Neuronal stem cell (in vitro differentiated cells): ENCODE results near the gene SLC34A2.

Experiments
- DNase-seq: peaks from one replicate; pipeline ENCODE4 v3.0.0-alpha.2; 2013; ENCODE audit warnings: low spot score
- H2AFZ ChIP-seq: one replicate; pipeline ENCODE4 v1.6.1; 2013; ENCODE audit warnings: mild to moderate bottlenecking, low read length, inconsistent platforms
- H2AK5ac ChIP-seq: 2 replicates; pipeline ENCODE4 v1.6.1; 2013; ENCODE audit warnings: low read depth, mild to moderate bottlenecking, inconsistent platforms, low read length, moderate library complexity, mixed read lengths
- H2BK120ac ChIP-seq: 2 replicates; pipeline ENCODE4 v1.6.1; 2013; ENCODE audit warnings: low read depth, mild to moderate bottlenecking, inconsistent platforms, low read length, moderate library complexity, mixed read lengths
- H2BK12ac ChIP-seq: one replicate; pipeline ENCODE4 v1.6.1; 2013; ENCODE audit warnings: low read length, inconsistent platforms
- H2BK15ac ChIP-seq: 2 replicates; pipeline ENCODE4 v1.6.1; 2013; ENCODE audit warnings: mild to moderate bottlenecking, low read length, inconsistent platforms, mixed read lengths
- H2BK5ac ChIP-seq: one replicate; pipeline ENCODE4 v1.6.1; 2013; ENCODE audit warnings: inconsistent platforms, mild to moderate bottlenecking, low read length, moderate library complexity
- H3K14ac ChIP-seq: one replicate; pipeline ENCODE4 v1.6.1; 2013; ENCODE audit warnings: low read length, inconsistent platforms
- H3K18ac ChIP-seq: 2 replicates; pipeline ENCODE4 v1.6.1; 2013; ENCODE audit warnings: low read length, inconsistent platforms
- H3K23ac ChIP-seq: 2 replicates; pipeline ENCODE4 v1.6.1; 2013; ENCODE audit warnings: low read depth, mild to moderate bottlenecking, mixed read lengths, low read length, inconsistent platforms; ENCODE audit not compliant: poor library complexity
- H3K27ac ChIP-seq: replicated peaks from 3 replicates; pipeline ENCODE4 v1.5.1; 2013; ENCODE audit warnings: low read length, inconsistent platforms
- H3K27me3 ChIP-seq, 3 experiments: 2 replicates each; pipeline ENCODE4 v1.6.1; 2013; ENCODE audit warnings: low read length in 3 of 3, mild to moderate bottlenecking in 2 of 3, inconsistent platforms in 1 of 3, low read depth in 1 of 3, mixed read lengths in 1 of 3, moderate library complexity in 1 of 3; ENCODE audit not compliant: control insufficient read depth in 3 of 3, insufficient read depth in 3 of 3
- H3K36me3 ChIP-seq, 2 donors: replicated peaks in 1 of 2; 2 replicates each; pipeline ENCODE4 v1.6.1; 2013; ENCODE audit warnings: low read length in 2 of 2; ENCODE audit not compliant: control insufficient read depth in 2 of 2, insufficient read depth in 2 of 2
- H3K4ac ChIP-seq: 2 replicates; pipeline ENCODE4 v1.6.1; 2013; ENCODE audit warnings: inconsistent platforms, mild to moderate bottlenecking, low read length, moderate library complexity
- H3K4me1 ChIP-seq, 2 donors: 1 replicate in 1 of 2; 2 replicates in 1 of 2; pipeline ENCODE4 v1.6.1; 2013; ENCODE audit warnings: low read length in 2 of 2, low read depth in 1 of 2; ENCODE audit not compliant: control insufficient read depth in 2 of 2, insufficient read depth in 1 of 2
- H3K4me2 ChIP-seq: one replicate; pipeline ENCODE4 v1.6.1; 2013; ENCODE audit warnings: mild to moderate bottlenecking, low read length, inconsistent platforms; ENCODE audit not compliant: insufficient read depth, poor library complexity, severe bottlenecking
- H3K4me3 ChIP-seq, 2 donors: 2 replicates each; pipeline ENCODE4 v1.5.1; 2013; ENCODE audit warnings: low read length in 2 of 2, mild to moderate bottlenecking in 2 of 2, inconsistent platforms in 1 of 2, moderate library complexity in 1 of 2
- H3K79me1 ChIP-seq: one replicate; pipeline ENCODE4 v1.6.1; 2013; ENCODE audit warnings: low read depth, mild to moderate bottlenecking, inconsistent platforms, low read length, moderate library complexity
- H3K9ac ChIP-seq: one replicate; pipeline ENCODE4 v1.6.1; 2013; ENCODE audit warnings: mild to moderate bottlenecking, low read depth, low read length, inconsistent platforms; ENCODE audit not compliant: poor library complexity
- H3K9me3 ChIP-seq, 2 donors: replicated peaks in 1 of 2; 2 replicates each; pipeline versions ENCODE3 to v1.6.1; 2013; ENCODE audit warnings: low read length in 2 of 2, mild to moderate bottlenecking in 2 of 2, inconsistent platforms in 1 of 2, low read depth in 1 of 2, mixed read lengths in 1 of 2, moderate library complexity in 1 of 2; ENCODE audit not compliant: control insufficient read depth in 2 of 2, insufficient read depth in 1 of 2
- H4K8ac ChIP-seq: one replicate; pipeline ENCODE4 v1.6.1; 2013; ENCODE audit warnings: low read depth, mild to moderate bottlenecking, inconsistent platforms, low read length, moderate library complexity
- H4K91ac ChIP-seq: one replicate; pipeline ENCODE4 v1.6.1; 2013; ENCODE audit warnings: low read length, low read depth, mild to moderate bottlenecking, inconsistent platforms; ENCODE audit not compliant: poor library complexity
- WGBS, 2 donors: extraction: QIAGEN DNeasy Blood & Tissue Kit; methylation state at CpG; one replicate each; pipeline ENCODE4 v1.1.7; 2013; ENCODE audit warnings: missing lambda C conversion rate in 2 of 2, mixed read lengths in 1 of 2; ENCODE audit not compliant: insufficient read length in 2 of 2, insufficient replicate concordance in 1 of 2; ENCODE audit errors: extremely low coverage in 2 of 2; 5-methylcytosine and 5-hydroxymethylcytosine counted together

SLC34A2 gene

DNA sequence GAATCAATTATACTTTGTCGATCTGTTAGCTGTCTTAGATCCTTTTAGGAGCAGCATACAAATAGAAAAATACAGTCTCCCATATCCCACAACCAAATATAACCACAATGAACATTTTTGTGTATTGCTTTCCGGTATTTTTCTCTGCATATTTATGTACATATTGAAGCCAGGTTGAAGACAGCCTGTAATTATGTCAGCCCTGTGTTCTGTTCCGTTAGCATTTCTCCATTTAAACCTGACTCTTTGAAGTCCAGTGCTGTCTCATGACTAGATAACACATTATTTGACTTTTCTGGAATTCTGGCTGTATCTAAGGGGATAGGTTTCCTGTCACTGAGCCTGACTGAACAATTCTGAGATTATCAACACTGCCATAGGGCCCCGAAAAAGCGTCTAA is 4.0 kb upstream of the SLC34A2 start:
- no peak overlapping the region for H3K23ac ChIP-seq
- H3K4ac ChIP-seq = no peak overlapping the region
- no peak overlapping the region for H3K27ac ChIP-seq
- no peak overlapping the region for H2BK15ac ChIP-seq
- peaks cover 10 to 26% of the 10 kb centered on the region in 2 donors for H3K4me1 ChIP-seq
- H3K14ac ChIP-seq = no peak overlapping the region
- no peak overlapping the region for H2BK120ac ChIP-seq
- no peak overlapping the region for H3K4me2 ChIP-seq
- H2BK5ac ChIP-seq = no peak overlapping the region
- no peaks in the 10 kb centered on the region for H3K36me3 ChIP-seq
- peaks cover 0 to 2% of the 10 kb centered on the region in 2 donors for H3K9me3 ChIP-seq
- no peak for DNase-seq
- no peaks in the 10 kb centered on the region for H3K79me1 ChIP-seq
- no peak overlapping the region for H4K91ac ChIP-seq
- no peak overlapping the region for H3K9ac ChIP-seq
- peaks cover 2 to 29% (median 27%) of the 10 kb centered on the region in 3 experiments for H3K27me3 ChIP-seq
- peak overlapping the region; percentile 38 for H2AFZ ChIP-seq
- no peak overlapping the region for H4K8ac ChIP-seq
- H2AK5ac ChIP-seq = no peak overlapping the region
- H3K18ac ChIP-seq = no peak overlapping the region
- H3K4me3 ChIP-seq = no peak overlapping the region
- no CpG with 5 or more reads among the region's 5 CpGs for WGBS, 2 donors
- H2BK12ac ChIP-seq = no peak overlapping the region

DNA sequence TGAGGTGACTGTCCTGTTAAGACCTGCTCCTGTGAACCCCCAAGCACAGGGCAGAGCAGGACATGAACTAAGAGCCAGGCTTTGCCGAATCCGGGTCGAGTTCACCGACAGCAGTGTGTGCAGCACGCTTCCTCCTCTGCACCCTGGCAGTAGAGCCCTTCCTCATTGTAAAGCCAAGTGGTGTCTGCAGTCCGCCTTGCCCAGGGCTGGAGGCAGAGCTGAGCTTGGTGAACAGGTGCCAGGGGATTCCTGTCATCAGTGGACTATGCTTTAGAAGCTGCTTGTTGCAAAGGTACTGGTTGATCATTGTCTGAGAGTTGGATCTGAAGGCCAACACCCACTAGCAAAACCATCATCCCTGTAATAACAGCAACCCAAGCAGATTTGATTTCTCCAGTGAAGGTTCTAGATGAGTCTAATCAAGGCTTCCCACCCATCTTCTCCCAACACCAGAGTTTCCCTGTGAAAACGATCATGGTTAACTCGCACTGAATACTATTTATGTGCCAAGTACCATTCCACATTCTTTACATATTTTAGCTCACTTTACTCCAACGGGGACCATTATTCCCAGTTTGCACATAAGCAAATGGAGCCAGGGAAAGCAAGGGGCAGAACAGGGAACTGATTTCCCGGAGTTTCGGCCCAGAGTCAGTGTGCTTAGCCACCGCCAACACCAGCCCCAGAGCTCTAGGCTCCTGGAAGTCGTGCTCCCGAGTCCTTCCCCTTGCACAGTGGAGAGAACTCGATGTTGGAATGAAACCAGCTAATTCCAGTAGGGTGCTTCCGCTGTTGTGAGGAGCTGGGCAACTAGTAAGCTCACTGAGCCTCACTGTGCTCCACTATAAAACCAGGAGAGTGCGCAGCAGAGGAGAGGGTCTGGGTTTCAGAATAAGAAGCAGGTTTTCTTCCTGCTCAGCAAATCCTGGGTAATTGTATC is 1.4 kb upstream of the SLC34A2 start:
- H3K27me3 ChIP-seq = peaks cover 2 to 32% (median 32%) of the 10 kb centered on the region in 3 experiments
- H3K4me1 ChIP-seq = peaks cover 10 to 28% of the 10 kb centered on the region in 2 donors
- no peak overlapping the region for H3K4me3 ChIP-seq
- no peak overlapping the region for H2AFZ ChIP-seq
- no peak for DNase-seq
- no peak overlapping the region for H2BK120ac ChIP-seq
- H4K8ac ChIP-seq = peak overlapping the region; percentile 95
- H3K23ac ChIP-seq = no peak overlapping the region
- H2BK5ac ChIP-seq = no peak overlapping the region
- H3K18ac ChIP-seq = peak overlapping the region; percentile 81
- no peak overlapping the region for H3K9ac ChIP-seq
- H2BK15ac ChIP-seq = no peak overlapping the region
- no peak overlapping the region for H3K14ac ChIP-seq
- no peak overlapping the region for H3K4ac ChIP-seq
- H2BK12ac ChIP-seq = peak overlapping the region; percentile 2
- no peaks in the 10 kb centered on the region for H3K79me1 ChIP-seq
- H3K27ac ChIP-seq = no peak overlapping the region
- H4K91ac ChIP-seq = peak overlapping the region; percentile 19
- whole genome bisulfite sequencing, 2 donors = no CpG with 5 or more reads among the region's 17 CpGs
- H3K4me2 ChIP-seq = no peak overlapping the region
- H3K36me3 ChIP-seq = no peaks in the 10 kb centered on the region
- H2AK5ac ChIP-seq = no peak overlapping the region
- H3K9me3 ChIP-seq = peaks cover 0 to 2% of the 10 kb centered on the region in 2 donors

DNA sequence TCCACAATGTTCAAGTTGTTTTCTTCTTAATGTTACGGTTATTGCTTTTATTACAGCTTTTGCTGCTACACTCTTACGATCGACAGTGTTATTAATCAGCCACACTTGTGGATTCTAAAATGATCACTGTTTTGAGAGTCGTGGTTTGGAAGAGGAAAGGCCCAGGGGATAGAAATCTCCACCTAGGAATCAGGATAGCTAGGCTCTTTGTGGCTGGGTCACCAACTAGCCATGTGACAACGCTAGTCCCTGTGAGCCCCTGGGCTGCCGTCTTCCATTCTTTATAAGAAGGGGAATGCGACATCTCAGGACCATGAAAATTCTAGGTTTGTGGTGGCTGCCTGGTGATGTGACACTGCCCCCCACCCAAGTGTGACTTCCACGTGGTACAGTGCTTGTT is 380 bp downstream of the SLC34A2 start:
- no peak overlapping the region for H3K4me3 ChIP-seq

DNA sequence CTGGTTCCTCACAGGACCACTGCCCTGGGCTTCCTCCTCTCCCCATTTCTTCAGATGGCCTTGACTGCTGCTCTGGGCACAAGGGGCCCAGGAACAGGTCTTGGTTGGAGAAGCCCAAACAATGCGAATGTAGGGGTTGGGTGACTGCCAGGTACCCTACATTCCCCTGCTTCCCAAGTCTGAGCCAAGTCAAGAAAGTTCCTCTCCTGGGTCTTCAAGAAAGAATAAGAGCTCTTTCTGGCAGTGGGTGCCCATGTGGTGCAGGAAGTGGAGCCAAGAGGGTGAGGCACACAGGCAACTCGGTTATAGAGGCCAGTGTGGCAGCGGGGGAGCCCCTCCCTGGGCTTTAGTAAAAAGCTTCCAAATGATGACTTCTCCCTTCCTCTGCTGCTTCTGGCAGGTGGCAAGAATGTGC is 2.7 kb downstream of the SLC34A2 start:
- Histone ChIP-seq H2AFZ (no peak overlapping the region), H3K4me3 (no peak overlapping the region), H2AK5ac (peak overlapping the region; percentile 41), H3K4ac (no peak overlapping the region), H3K18ac (no peak overlapping the region), H2BK5ac (no peak overlapping the region), H3K4me2 (no peak overlapping the region), H3K9ac (no peak overlapping the region), H2BK12ac (no peak overlapping the region), H3K14ac (no peak overlapping the region), H3K4me1 (peaks cover 0 to 26% of the 10 kb centered on the region in 2 donors), H3K79me1 (no peaks in the 10 kb centered on the region), H2BK15ac (no peak overlapping the region), H3K27me3 (peaks cover 2 to 32% (median 32%) of the 10 kb centered on the region in 3 experiments), H4K91ac (no peak overlapping the region), H2BK120ac (no peak overlapping the region), H3K36me3 (no peaks in the 10 kb centered on the region), H3K27ac (no peak overlapping the region), H3K23ac (no peak overlapping the region), H3K9me3 (peaks cover 0 to 2% of the 10 kb centered on the region in 2 donors), H4K8ac (no peak overlapping the region)
- DNase-seq = no peak
- WGBS, 2 donors = no CpG with 5 or more reads among the region's 3 CpGs

More for the DNA sequence above, 380 bp downstream of the SLC34A2 start:
- H4K8ac ChIP-seq = no peak overlapping the region
- no peak for DNase-seq
- H3K23ac ChIP-seq = no peak overlapping the region
- H4K91ac ChIP-seq = no peak overlapping the region
- H3K9ac ChIP-seq = no peak overlapping the region
- no peak overlapping the region for H3K27ac ChIP-seq
- no peaks in the 10 kb centered on the region for H3K79me1 ChIP-seq
- no peak overlapping the region for H2BK12ac ChIP-seq
- no peak overlapping the region for H3K4ac ChIP-seq
- peaks cover 2 to 32% (median 32%) of the 10 kb centered on the region in 3 experiments for H3K27me3 ChIP-seq
- peaks cover 0 to 2% of the 10 kb centered on the region in 2 donors for H3K9me3 ChIP-seq
- H3K4me1 ChIP-seq = peaks cover 10 to 28% of the 10 kb centered on the region in 2 donors
- no peak overlapping the region for H2AK5ac ChIP-seq
- no peak overlapping the region for H3K18ac ChIP-seq
- no peak overlapping the region for H2BK5ac ChIP-seq
- H3K4me2 ChIP-seq = peak overlapping the region; percentile 66
- H2BK120ac ChIP-seq = peak overlapping the region; percentile 4
- WGBS, 2 donors = no CpG with 5 or more reads among the region's 8 CpGs
- H2BK15ac ChIP-seq = no peak overlapping the region
- no peak overlapping the region for H3K14ac ChIP-seq
- no peak overlapping the region for H2AFZ ChIP-seq
- H3K36me3 ChIP-seq = no peaks in the 10 kb centered on the region
